HG03095 (cell line): ENCODE measurements around the gene ZBTB7C.
"Not testable (repeated sequence)": the region's sequence is repeated elsewhere in the genome, so short reads cannot be mapped to it uniquely, and the experiment has no call there.

Experiments used
- ATAC-seq: cut with Tn5 transposase; IDR thresholded peaks from one replicate; pipeline ENCODE4 v1.9.1; 2021; ENCODE audit warnings: moderate library complexity; ENCODE audit not compliant: unreplicated experiment

The ZBTB7C gene

DNA sequence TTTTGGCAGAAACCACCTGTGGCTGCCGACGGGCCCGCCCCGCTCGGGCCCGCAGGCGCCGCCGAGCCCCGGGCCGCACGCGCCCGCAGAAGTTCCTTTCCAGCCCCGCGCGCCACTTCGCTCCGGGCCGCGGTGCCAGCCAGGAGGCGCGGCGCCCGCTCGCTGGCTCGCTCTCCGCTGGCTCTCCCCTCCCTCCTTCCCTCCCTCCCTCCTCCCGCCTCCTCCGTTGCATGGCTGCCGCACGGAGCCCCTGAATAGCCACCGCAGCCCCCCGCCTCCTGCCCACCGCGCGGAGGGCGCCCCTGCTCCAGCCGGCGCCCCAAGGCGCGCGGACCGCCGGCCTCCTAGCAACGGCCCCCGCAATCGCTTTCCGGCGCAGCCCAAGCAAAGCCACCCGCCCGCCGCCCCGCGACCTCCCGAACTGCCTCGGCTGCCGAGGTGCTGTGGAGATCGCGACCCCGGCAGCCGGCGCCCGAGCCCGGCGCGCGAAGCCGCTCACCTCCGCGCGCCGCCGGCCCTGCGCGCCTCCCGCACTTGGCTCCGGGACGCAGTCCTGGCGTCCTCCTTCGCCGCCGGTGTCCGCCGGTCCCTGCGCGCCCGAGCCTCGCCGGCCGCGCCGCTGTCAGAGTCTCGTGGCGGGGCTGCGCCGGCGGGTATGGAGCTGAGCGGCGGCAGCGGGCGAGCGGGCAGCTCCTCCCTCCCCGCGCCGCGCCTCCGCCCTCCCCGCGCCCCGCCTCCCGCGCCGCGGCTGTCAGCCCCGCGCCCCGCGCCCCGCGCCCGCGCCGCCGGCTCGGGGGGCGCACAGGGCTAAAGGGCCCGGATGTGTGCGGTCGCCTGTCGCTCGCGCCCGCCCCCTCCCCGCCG is at the start of gene ZBTB7C:
Gene ZBTB7C, minus strand, starts transcription at position 657 of the 864 bp plus-strand sequence.
- ATAC-seq: no peak

DNA sequence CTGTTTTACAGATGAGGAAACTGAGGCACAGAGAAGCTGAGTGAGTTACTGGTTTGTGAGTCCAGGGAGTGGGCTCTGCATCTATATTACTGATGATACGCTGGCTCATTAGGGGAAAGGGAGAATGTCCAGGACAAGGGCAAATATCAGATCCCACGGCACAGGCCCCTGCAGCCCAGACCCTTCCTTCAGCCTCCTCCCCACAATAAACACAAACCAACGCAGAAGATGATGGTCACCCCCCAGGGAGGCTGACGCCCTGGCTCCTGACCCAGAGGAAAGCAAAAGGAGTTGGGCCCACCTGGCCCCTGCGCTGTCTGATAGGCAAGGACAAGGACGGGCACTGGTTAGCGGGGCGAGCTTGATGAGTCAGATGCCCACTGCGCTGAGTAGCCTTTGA is 47.7 kb upstream of the ZBTB7C start:
- ATAC-seq: no peak

DNA sequence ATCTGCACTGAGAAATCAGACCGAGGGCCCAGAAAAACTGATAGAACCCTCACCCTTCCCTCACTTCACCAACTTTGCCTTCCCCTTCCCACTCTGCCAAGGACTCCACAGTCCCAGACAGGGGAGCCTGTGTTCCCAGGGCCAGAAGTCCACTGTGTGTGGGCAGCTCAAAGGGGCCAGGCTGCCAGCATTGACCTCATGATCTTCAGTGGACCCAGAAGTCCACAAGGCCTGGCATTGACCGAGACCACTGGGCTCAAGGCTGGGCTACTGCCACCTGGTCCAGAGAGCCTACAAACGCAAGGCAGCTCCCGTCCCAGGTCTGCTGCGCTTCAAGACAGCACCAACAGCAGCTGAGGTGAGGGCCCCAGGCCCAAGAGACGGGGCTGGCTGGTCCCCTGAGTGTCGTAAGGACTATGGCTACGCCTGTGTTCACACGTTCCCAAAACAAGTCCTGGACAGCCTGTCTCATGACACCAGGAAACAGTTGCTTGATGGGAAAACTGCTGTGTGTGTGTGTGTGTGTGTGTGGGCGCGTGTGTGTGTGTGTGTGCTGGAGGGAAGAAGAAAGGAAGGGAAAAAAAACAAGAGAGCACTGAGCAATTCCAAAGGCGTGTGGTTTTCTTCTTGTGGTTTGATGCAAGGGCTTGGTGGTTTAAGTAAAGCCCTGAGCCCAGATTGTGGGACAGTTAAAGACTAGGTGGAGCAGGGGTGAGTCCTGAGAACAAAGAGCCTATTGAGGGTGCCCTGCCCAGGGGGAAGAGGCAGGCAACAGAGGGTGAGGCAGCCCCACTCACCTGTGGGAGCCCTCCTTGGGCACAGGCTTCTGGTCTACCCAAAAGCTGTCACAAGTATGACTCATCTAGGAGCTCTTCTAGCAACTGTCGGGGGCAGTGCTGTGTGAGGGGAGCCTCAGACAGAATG is 46.6 kb upstream of the ZBTB7C start:
- ATAC-seq: no peak

DNA sequence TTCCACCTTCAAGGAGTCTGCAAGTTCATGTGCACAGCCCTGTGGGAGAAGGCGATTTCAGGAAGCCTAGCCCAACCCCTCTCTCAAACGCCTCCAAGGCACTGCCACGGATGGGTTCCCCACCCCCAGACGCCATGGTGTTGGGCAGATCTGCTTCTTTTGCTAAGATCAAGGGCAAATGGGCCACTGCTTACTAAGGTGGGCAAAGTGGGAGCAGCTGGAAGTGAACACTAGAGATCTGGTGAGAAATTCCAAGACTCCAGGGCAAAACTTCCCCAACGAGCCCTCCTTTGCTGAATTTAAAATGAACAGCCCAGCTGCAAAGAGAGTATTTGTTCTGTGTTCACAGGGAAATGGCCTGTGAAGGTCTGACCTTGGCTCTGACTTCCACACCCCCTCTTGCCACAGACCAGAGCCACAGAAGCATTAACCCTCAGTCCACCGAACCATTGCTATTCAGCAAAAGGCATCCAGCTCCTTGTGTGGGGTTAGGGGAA is 45.1 kb upstream of the ZBTB7C start:
- no peak for ATAC-seq

DNA sequence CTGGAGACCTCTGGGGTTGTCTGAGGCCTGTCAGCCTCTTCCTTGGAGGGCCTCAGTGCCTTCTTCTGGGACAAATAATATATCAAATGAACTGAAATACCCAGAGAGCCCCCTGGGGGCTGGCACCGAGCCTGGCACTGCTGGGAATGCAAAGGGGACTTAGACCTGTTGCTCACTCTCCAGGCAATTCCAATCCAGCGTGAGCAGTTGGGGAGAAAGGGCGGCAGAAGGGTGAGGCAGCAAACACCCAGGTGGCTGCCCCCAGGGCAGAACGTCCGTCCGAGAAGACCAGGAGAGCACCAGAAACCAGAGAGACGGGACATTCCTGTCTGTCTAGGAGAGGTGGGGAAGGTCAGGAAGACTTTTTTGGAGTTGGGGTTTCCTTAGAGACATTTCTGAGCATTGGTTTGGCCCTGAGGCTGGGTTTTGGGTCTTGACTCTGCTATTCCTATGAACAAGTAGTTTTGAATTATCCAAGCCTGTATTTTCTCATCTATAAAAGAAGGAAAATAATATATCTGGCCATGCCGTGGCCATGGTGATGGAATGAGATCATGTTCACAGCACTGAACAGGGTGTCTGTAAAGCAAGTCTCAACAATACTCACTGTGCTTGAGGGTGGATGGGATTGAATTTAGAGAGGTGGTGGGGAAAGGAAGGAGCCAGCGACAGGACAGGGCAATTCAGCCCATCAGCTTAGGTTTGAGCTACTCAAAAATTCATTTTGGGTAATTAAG is 44.3 kb upstream of the ZBTB7C start:
- no peak for ATAC-seq

DNA sequence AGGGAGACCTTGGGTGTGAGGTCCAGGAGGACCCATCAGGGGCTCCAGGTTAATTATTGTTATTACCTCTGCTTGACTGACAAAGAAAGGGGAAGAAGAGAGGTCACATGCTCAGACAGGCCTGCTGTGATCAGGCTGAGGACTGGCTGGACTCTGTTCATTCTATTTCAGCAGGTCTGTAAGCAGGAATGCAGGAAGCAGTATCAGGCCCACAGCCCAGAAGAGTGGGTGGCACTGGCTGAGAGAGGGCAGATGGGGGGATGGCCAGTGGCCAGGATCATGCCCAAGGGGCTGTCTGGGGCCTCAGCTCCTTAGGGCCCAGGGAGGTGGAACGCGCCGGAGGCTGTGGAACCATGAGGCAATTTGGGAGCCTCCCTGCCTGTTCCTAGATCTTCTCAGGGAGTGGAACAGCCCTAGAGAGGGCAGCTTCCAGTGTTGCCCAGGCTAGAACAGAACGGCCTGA is 43.7 kb upstream of the ZBTB7C start:
- ATAC-seq: no peak

DNA sequence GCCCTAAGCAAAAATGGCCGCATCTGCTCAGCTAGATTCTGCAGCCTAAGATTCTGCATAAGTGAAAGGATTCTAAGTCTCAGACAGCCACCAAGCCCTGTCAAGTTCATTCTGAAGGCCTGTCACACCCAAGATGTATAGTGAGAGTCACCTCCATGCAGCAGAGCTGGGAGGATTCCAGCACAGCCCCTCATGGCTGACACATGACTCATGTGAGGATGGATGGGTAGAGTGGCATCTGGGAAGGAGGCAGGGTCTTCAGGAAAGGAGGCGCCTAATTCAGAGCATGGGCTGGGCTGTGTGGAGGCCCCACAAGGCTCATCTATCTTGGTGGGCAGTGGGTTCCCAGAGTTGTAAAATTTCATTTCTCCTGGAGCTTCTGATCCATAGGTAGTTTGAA is 41.5 kb upstream of the ZBTB7C start:
- ATAC-seq: no peak

DNA sequence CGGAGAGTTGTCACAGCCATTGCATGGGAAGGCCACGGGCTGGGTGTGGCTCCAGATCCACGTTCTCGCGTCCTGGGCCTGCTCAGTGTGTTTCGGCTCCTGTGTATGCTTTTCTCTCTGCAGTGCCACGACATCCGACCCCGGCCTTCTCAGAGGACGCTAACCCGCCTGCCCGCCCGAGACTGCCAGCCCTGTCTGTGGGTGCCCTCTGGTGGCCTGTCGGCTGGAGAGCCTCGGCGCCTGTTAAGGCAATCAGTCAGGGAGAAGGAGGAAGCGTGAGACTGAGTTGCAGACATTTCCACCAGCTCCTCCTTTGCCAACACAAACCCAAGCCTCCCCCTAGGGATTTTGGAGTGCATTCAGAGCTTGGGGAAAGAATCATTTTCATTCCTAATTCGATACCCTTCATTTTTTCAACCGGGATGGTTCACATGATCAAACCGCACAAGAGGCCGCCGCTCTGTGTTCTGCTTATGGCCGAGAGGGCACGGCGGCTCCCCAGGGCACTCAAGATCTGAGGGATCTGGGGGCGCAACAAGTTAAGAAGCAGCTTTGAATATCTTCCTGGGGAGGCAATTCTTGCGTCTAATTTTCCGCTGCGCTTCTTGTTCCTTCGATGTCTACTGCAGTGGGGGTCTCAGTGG is 37.5 kb upstream of the ZBTB7C start:
- no peak for ATAC-seq

DNA sequence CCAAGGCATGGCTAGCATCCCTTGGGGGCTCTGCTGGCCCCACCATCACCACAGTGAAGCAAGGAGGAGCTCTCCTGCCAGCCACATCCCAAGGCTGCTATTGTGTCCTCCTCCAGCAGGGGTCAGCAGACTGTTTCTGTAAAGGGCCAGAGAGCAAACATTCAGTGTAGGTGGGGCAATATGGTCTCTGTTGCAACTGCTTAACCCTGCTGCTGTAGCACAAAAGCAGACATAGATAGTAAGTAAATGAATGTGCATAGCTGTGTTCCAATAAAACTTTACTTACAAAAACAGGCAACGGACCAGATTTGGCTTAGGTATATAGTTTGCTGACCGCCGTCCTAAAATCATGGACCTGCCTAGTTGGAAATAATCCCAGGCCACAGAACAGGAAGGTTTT is 36.4 kb upstream of the ZBTB7C start:
- no peak for ATAC-seq

DNA sequence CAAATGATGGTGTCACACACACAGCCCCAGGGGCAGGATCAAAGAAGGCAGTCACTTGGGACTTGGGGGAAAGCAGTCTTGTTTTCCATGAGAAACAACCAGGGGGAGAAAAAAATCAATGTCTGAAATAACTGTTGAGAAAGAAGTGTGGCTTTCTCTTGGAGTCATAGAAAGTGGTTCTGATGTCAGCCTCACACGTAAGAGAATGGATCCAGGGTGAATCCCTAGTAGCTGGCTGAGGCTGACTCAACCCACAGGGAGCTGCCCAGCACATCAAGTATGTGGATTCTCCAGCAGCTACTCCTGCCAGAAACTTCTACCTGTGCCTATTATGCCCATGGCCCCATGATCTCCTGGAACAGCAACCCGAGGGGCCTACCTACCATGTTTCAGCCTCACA is 33.6 kb upstream of the ZBTB7C start:
- ATAC-seq: no peak

DNA sequence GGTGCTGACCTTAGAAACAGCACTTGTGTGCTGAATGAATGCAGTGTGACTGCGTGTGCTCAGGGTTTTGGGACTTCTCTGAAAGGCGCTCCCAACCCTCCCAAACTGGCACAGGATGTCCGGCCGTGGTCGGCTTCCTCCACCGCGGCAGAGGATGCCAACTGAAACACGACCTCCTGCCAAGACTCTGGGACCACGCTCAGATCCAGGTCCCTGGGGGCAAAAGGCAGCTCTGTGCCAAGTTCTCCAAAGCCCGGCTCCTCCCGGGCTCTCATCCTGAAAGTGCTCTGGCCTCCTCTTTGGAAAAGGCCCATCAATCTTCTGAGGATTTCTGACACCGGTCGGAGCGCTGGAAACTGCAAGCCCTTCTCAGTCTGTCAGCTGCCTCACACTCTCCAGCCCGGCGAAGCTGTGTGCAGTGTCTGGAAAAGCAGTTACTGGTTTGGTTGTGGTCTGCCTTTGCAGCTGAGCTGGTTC is 32.3 kb upstream of the ZBTB7C start:
- no peak for ATAC-seq

DNA sequence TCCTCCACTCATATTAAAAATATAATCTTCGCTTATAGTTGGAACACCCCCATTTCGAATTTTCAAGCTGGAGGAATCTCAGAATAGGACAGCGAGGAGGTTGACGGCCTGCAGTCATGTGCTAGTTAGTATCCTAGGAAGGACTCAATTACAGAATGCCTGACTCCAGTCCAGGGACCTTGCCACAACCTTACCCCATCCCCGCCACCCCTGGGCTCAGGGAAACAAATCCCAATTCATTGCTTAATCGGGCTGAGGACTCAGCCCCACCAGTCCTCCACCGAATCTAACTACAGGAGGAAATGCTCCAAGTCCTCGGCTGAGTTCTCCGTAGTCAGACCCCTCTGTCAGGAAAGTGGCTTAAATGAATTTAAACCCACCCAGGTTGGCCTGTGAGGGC is 31.7 kb upstream of the ZBTB7C start:
- ATAC-seq: no peak

DNA sequence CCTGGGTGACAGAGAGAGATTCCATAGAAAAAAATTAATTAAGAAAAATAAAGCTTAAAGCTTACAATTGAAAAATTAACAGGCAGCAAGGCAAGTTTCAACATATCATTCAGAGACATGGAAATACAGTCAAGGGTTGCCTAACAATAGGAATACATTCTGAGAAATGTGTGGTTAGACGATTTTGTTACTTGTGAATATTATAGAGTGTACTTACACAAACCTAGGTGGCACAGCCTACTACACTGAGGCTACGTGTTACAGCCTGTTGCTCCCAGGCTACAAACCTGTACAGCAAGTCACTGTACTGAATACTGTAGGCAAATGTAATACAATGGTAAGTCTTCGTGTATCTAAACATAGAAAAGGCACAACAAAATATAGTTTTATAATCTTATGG is 27.7 kb upstream of the ZBTB7C start:
- no peak for ATAC-seq

DNA sequence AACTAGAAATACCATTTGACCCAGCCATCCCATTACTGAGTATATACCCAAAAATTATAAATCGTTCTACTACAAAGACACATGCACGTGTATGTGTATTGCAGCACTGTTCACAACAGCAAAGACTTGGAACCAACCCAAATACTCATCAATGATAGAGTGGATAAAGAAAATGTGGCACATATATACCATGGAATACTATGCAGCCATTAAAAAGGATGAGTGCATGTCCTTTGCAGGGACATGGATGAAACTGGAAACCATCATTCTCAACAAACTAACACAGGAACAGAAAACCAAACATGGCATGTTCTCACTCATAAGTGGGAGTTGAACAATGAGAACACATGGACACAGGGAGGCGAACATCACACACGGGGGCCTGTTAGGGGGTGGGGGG is 25.2 kb upstream of the ZBTB7C start:
- not testable (repeated sequence) for ATAC-seq

DNA sequence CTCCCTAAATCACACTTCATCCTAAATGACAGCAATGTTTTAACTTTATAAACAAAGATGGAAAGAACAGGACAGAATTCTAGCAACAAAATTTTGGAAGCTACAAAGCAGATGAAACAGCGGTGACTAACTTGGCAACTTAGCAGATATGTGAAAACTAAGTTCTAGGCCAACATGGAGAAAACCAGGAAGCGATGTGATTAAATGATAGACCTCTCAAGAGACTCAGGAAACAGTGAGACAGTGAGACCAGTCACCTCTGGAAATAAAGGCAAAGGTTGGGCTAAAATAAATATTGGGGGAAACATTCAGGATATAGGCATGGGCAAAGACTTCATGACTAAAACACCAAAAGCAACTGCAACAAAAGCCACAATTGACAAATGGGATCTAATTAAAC is 24.4 kb upstream of the ZBTB7C start:
- no peak for ATAC-seq

DNA sequence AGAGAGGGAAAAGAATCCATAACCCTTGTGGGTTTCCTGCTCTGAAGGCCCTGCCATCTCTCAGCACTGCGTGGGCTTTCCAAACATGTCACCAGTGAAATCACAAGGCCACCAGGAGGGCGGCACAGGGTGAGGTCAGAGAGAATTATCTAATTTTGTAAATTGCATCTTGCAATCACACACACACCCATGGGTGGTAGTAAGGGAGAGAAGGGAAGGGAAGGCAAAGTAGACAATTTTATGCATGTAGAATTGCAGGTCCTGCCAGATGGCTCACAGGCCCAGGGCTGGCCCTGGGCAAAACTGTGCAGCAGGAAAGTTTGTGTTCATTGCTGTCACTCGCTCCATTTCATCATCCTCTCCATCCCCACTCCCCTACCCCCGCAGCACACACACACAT is 21.0 kb upstream of the ZBTB7C start:
- ATAC-seq: no peak

DNA sequence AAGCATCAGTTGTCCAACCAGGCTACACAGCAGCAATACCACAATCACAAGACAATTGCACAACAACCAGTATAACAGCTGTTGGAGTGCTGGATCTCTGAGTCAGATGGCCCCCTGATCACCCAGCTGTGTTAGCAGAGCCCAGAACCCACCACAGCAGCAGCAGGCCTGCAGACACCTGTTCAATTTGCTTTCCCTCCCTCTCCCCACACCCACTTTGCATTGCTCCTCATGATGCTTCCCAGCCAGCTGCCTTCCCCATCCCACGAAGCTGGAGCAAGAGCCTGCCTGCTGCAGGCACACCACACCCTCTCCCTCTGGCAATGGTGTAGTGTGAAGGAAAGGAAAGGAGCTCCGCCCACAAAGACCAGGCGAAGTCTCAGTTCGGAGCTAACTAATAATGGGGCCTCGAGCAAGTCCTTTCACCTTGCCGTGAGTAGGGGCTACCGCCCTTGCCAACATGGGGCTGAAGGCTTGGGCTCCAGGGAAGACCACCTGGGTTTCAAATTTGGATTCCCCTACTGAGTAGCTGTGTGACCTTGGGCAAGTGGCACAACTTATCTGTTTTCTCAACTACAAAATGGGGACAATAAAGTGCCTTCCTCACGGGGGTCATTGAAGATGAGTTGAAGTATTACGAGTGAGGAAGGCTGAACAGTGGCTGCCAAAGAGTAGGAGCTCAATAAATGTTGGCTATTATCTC is 19.4 kb upstream of the ZBTB7C start:
- no peak for ATAC-seq

DNA sequence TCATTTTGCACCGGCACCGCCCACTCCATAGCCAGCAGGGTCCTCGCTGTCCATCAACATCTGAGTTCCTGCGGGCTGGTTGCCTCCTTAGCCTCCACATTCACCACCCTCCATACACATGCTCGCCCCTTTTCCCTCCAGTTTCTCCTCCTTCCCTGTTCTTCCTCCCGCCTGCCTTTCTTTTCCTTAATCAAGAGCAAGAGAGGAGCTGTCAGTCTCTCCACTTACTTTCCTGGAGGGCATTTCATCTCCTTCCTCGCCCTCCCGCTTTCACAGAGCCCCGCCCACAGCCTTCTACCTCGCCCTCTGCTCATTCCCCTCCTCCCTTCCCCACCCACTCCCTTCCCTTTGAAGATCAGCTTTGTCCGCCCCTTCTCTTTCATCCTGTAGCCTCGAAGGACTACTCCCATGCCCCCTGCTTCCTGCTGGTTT is 13.8 kb upstream of the ZBTB7C start:
- ATAC-seq: no peak

DNA sequence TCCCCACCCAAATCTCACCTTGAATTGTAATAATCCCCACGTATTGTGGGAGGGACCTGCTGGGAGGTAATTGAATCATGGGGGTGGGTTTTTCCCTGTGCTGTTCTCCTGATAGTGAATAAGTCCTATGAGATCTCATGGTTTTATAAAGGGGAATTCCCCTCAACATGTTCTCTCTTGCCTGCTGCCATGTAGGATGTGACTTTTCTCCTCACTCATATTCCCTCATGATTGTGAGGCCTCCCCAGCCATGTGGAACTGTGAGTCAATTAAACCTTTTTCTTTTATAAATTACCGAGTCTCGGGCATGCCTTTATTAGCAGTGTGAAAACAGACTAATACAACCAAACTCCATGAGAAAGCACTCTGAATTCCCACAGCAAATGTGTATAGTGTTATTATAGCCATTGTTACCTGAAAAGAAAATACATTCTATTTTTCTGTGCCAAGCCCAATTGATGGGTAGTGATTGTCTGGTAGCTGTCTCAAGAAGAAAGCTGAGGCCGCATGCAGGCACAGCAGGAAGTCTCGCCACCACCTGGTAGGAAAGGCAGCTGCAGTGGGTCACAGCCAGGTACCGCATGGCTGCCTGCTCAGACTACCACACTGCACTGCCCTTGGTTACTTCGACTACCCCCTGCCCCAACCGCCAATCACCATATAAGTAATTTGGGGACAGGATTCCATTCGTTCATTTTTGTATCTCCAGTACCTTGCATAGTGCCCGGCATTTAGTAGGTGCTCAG is 10.3 kb upstream of the ZBTB7C start:
- no peak for ATAC-seq
